ENCODE data around the gene ZSWIM6. TPM values are rescaled to one million over a fixed set of nuclear protein-coding genes. Genes with fewer than 3 reads are reported as not detected.

The ZSWIM6 gene
- total and polyA plus RNA-seq, 4 donors, result 5.9 to 21.6 (median 13.3) TPM

GRCh38 chr5:61423487-61424145 is 91.6 kb downstream of the ZSWIM6 start:
- peaks cover 3 to 10% (median 4%) of the 10 kb centered on the region in 5 donors for H3K4me1 ChIP-seq (ENCODE audit: control insufficient read depth in 5 of 5, insufficient read depth in 5 of 5, low read length in 5 of 5)
- H3K9me3 ChIP-seq (ENCODE audit: control insufficient read depth in 4 of 4, insufficient read depth in 3 of 4, low read length in 3 of 4), result no peaks in the 10 kb centered on the region
- TF ChIP-seq, protein P1, sequence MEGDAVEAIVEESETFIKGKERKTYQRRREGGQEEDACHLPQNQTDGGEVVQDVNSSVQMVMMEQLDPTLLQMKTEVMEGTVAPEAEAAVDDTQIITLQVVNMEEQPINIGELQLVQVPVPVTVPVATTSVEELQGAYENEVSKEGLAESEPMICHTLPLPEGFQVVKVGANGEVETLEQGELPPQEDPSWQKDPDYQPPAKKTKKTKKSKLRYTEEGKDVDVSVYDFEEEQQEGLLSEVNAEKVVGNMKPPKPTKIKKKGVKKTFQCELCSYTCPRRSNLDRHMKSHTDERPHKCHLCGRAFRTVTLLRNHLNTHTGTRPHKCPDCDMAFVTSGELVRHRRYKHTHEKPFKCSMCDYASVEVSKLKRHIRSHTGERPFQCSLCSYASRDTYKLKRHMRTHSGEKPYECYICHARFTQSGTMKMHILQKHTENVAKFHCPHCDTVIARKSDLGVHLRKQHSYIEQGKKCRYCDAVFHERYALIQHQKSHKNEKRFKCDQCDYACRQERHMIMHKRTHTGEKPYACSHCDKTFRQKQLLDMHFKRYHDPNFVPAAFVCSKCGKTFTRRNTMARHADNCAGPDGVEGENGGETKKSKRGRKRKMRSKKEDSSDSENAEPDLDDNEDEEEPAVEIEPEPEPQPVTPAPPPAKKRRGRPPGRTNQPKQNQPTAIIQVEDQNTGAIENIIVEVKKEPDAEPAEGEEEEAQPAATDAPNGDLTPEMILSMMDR (IDR thresholded peaks at IDR 0.05; ENCODE audit: control extremely low read depth, extremely low read depth), result no peak
- WGBS, 2 donors, result 48 to 62% methylated on average over 3 of the region's 3 CpGs
- no peak overlapping the region for H3K4me3 ChIP-seq
- peaks cover 0 to 3% (median 0%) of the 10 kb centered on the region in 4 donors for H3K36me3 ChIP-seq (ENCODE audit: control insufficient read depth in 4 of 4, insufficient read depth in 4 of 4, low read length in 4 of 4)
- no peaks in the 10 kb centered on the region for H3K27me3 ChIP-seq (ENCODE audit: control insufficient read depth in 3 of 3, insufficient read depth in 3 of 3, low read length in 2 of 3)
- H3K27ac ChIP-seq (ENCODE audit: low read depth in 1 of 2, low read length in 1 of 2), result peak overlapping the region in 1 of 2 donors; percentile 54
- peak; percentile 30 to 57 (median 48) for DNase-seq
- peak overlapping the region in 1 of 2 donors; percentile 16 for H3K9ac ChIP-seq (ENCODE audit: insufficient read depth in 1 of 2, low read length in 2 of 2)
- ATAC-seq (ENCODE audit: insufficient read depth, low FRiP score), result no peak

GRCh38 chr5:61425918-61426317 is 93.9 kb downstream of the ZSWIM6 start:
- no peak for ATAC-seq (ENCODE audit: insufficient read depth, low FRiP score)
- WGBS, 2 donors, result 88 to 92% methylated on average over 1 of the region's 1 CpG
- H3K9ac ChIP-seq (ENCODE audit: insufficient read depth in 1 of 2, low read length in 2 of 2), result no peak overlapping the region
- no peaks in the 10 kb centered on the region for H3K9me3 ChIP-seq (ENCODE audit: control insufficient read depth in 4 of 4, insufficient read depth in 3 of 4, low read length in 3 of 4)
- DNase-seq, result no peak
- TF ChIP-seq, protein P1 (IDR thresholded peaks at IDR 0.05; ENCODE audit: control extremely low read depth, extremely low read depth), result no peak
- H3K4me1 ChIP-seq (ENCODE audit: control insufficient read depth in 5 of 5, insufficient read depth in 5 of 5, low read length in 5 of 5), result peaks cover 3 to 15% (median 8%) of the 10 kb centered on the region in 5 donors
- H3K27ac ChIP-seq (ENCODE audit: low read depth in 1 of 2, low read length in 1 of 2), result no peak overlapping the region
- H3K27me3 ChIP-seq (ENCODE audit: control insufficient read depth in 3 of 3, insufficient read depth in 3 of 3, low read length in 2 of 3), result no peaks in the 10 kb centered on the region
- H3K4me3 ChIP-seq, result no peak overlapping the region
- peaks cover 0 to 3% (median 0%) of the 10 kb centered on the region in 4 donors for H3K36me3 ChIP-seq (ENCODE audit: control insufficient read depth in 4 of 4, insufficient read depth in 4 of 4, low read length in 4 of 4)

DNA sequence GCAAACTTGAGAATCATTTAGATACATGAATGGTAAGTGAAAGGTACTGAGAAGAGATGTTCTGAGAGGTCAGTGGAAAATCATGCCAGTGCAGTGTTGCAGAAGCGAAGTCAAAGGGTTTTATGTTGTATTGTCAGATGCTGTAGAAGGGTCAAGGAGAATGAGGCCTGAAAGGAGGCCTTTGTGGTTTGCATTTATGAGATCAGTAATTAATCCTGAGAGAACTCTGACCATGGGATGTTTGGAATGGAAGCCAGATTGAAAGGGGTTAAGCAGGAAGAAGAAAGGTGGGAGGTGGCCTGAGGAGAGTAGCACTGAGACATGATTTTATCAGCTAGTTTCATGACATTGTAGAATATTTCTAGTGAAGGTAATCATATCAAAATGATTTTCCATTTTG is 97.8 kb downstream of the ZSWIM6 start:
- ATAC-seq (ENCODE audit: insufficient read depth, low FRiP score) (no peak), DNase-seq (no peak)
- no peaks in the 10 kb centered on the region for H3K9me3 ChIP-seq (ENCODE audit: control insufficient read depth in 4 of 4, insufficient read depth in 3 of 4, low read length in 3 of 4)
- H3K27ac ChIP-seq (ENCODE audit: low read depth in 1 of 2, low read length in 1 of 2), result no peak overlapping the region
- H3K4me1 ChIP-seq (ENCODE audit: control insufficient read depth in 5 of 5, insufficient read depth in 5 of 5, low read length in 5 of 5), result peaks cover 0 to 15% (median 5%) of the 10 kb centered on the region in 5 donors
- TF ChIP-seq, protein P1 (IDR thresholded peaks at IDR 0.05; ENCODE audit: control extremely low read depth, extremely low read depth), result no peak
- 96 to 99% methylated on average over 1 of the region's 1 CpG for WGBS, 2 donors
- H3K9ac ChIP-seq (ENCODE audit: insufficient read depth in 1 of 2, low read length in 2 of 2), result no peak overlapping the region
- no peaks in the 10 kb centered on the region for H3K27me3 ChIP-seq (ENCODE audit: control insufficient read depth in 3 of 3, insufficient read depth in 3 of 3, low read length in 2 of 3)
- H3K4me3 ChIP-seq, result no peak overlapping the region
- no peaks in the 10 kb centered on the region for H3K36me3 ChIP-seq (ENCODE audit: control insufficient read depth in 4 of 4, insufficient read depth in 4 of 4, low read length in 4 of 4)

Measured in lung (tissue), 12 donors.